Osteocyte (in vitro differentiated cells): ENCODE data around the gene MAPK8IP3. TPM values are rescaled to one million over a fixed set of nuclear protein-coding genes. Genes with fewer than 3 reads are reported as not detected.

ENCODE experiments used
- DNase-seq: peaks from one replicate; pipeline ENCODE4 v3.0.0; 2021; ENCODE audit warnings: mixed read lengths; ENCODE audit not compliant: unreplicated experiment; ENCODE audit errors: extremely low spot score
- H3K27ac Mint-ChIP-seq: one replicate; pipeline ENCODE4 v1.8.0; 2021; ENCODE audit warnings: mild to moderate bottlenecking, mixed read lengths; ENCODE audit not compliant: unreplicated experiment
- H3K27me3 Mint-ChIP-seq: one replicate; pipeline ENCODE4 v1.8.0; 2021; ENCODE audit warnings: mixed read lengths; ENCODE audit not compliant: unreplicated experiment
- H3K36me3 Mint-ChIP-seq: one replicate; pipeline ENCODE4 v1.8.0; 2021; ENCODE audit warnings: mixed read lengths; ENCODE audit not compliant: unreplicated experiment
- H3K4me1 Mint-ChIP-seq: one replicate; pipeline ENCODE4 v1.8.0; 2021; ENCODE audit warnings: mixed read lengths; ENCODE audit not compliant: unreplicated experiment
- H3K4me3 Mint-ChIP-seq: one replicate; pipeline ENCODE4 v1.8.0; 2021; ENCODE audit warnings: mild to moderate bottlenecking, moderate library complexity, mixed read lengths; ENCODE audit not compliant: unreplicated experiment
- H3K9me3 Mint-ChIP-seq: one replicate; pipeline ENCODE4 v1.8.0; 2021; ENCODE audit warnings: mixed read lengths; ENCODE audit not compliant: unreplicated experiment
- CTCF ChIP-seq: fragments of 200-600 bp; sonication (generic); IDR thresholded peaks from 2 replicates; pipeline ENCODE4 v1.5.0; 2021; ENCODE audit warnings: antibody characterized with exemption, mild to moderate bottlenecking, moderate library complexity
- total RNA-seq: library from RNA; stranded (reverse); gene quantifications from 2 replicates; pipeline ENCODE4 v1.2.1, GENCODE V29; 2021

MAPK8IP3 gene
- total RNA-seq, 1 donor from 2014 or later: 105 TPM

GRCh38 chr16:1777375-1778199 lies 71.6 kb downstream of the MAPK8IP3 start:
- no peak for TF ChIP-seq CTCF
- Mint-ChIP-seq H3K27ac (no peak overlapping the region), H3K27me3 (no peaks in the 10 kb centered on the region), H3K4me1 (peaks cover 20% of the 10 kb centered on the region), H3K36me3 (no peaks in the 10 kb centered on the region), H3K4me3 (no peak overlapping the region), H3K9me3 (no peaks in the 10 kb centered on the region)
- no peak for DNase-seq

- no peaks in the 10 kb centered on the region for H3K36me3 Mint-ChIP-seq
- no peaks in the 10 kb centered on the region for H3K27me3 Mint-ChIP-seq
- no peak overlapping the region for H3K4me3 Mint-ChIP-seq
- H3K27ac Mint-ChIP-seq: no peak overlapping the region
- TF ChIP-seq CTCF: no peak
- DNase-seq: no peak
- H3K4me1 Mint-ChIP-seq: peaks cover 25% of the 10 kb centered on the region
- H3K9me3 Mint-ChIP-seq: no peaks in the 10 kb centered on the region
These were observed 72.5 kb downstream of the MAPK8IP3 start for GRCh38 chr16:1778200-1779179.

GRCh38 chr16:1779234-1779701 lies 73.3 kb downstream of the MAPK8IP3 start:
- Mint-ChIP-seq H3K4me3 (no peak overlapping the region), H3K9me3 (no peaks in the 10 kb centered on the region), H3K4me1 (peaks cover 27% of the 10 kb centered on the region), H3K27ac (no peak overlapping the region), H3K27me3 (no peaks in the 10 kb centered on the region), H3K36me3 (no peaks in the 10 kb centered on the region)
- DNase-seq: no peak
- TF ChIP-seq CTCF: no peak

GRCh38 chr16:1779741-1780676 lies 74.0 kb downstream of the MAPK8IP3 start:
- peaks cover 26% of the 10 kb centered on the region for H3K4me1 Mint-ChIP-seq
- H3K27ac Mint-ChIP-seq: no peak overlapping the region
- no peaks in the 10 kb centered on the region for H3K27me3 Mint-ChIP-seq
- H3K4me3 Mint-ChIP-seq: peak overlapping the region; percentile 18
- H3K9me3 Mint-ChIP-seq: no peaks in the 10 kb centered on the region
- no peak for TF ChIP-seq CTCF
- H3K36me3 Mint-ChIP-seq: no peaks in the 10 kb centered on the region
- no peak for DNase-seq
